GM13977 (cell line): Measurements from ENCODE around the gene USF2.

Source experiments
- DNase-seq: peaks from one replicate; pipeline ENCODE4 v3.0.0; 2012; ENCODE audit warnings: low spot score
- in situ Hi-C: fragments of 300-500 bp; cut with MboI; formaldehyde crosslinking; loops from one replicate; pipeline ENCODE4 v1.12.0; 2022; ENCODE audit warnings: low sequenced_read_pairs, low pct_unique_long_range_greater_than_20kb, mixed read lengths, inconsistent platforms; ENCODE audit not compliant: unreplicated experiment
- TF ChIP-seq, protein P1 (sequence below): IDR thresholded peaks from 2 replicates; pipeline ENCODE4 v1.5.1; 2012; ENCODE audit warnings: mild to moderate bottlenecking, control low read depth; ENCODE audit not compliant: insufficient read depth; ENCODE audit errors: extremely low read depth, missing control alignments

The USF2 gene

DNA sequence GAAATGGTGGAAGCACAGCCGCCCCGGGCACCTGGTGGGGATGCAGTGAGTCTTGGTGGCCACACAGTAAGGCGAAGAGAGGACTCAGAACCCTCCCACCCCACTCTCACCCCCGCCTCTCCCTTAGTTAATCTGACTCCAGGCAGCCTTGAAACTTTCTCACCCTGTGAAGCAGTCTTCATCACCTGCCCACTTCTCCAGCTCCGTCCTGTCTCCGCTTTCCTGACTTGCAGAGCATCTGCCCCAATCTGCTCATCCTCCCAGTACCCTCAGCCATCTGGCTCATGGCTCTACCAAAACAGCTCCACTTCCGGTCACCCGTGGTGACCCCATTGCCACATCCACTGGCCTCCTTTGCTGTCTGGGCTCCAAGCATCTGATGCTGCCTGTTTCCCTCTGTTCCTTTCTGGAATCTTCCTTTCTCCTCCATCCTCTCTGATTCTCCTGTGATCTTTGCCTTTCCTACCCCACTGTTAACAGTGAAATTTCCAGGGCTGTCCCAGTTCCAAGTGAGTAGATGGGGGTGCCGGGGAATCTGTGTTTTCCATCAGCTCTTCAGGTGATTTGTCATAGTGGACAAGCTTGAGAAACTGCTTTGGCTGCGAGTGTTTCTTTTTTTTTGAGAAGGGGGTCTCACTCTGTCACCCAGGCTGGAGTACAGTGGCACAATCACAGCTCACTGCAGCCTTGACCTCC, 4.3 kb downstream of the USF2 start:
- DNase-seq: no peak
- TF ChIP-seq, protein P1, sequence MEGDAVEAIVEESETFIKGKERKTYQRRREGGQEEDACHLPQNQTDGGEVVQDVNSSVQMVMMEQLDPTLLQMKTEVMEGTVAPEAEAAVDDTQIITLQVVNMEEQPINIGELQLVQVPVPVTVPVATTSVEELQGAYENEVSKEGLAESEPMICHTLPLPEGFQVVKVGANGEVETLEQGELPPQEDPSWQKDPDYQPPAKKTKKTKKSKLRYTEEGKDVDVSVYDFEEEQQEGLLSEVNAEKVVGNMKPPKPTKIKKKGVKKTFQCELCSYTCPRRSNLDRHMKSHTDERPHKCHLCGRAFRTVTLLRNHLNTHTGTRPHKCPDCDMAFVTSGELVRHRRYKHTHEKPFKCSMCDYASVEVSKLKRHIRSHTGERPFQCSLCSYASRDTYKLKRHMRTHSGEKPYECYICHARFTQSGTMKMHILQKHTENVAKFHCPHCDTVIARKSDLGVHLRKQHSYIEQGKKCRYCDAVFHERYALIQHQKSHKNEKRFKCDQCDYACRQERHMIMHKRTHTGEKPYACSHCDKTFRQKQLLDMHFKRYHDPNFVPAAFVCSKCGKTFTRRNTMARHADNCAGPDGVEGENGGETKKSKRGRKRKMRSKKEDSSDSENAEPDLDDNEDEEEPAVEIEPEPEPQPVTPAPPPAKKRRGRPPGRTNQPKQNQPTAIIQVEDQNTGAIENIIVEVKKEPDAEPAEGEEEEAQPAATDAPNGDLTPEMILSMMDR: no peak
- in situ Hi-C loops: no loop called here

GRCh38 chr19:35273686-35274259, 5.0 kb downstream of the USF2 start:
- in situ Hi-C loops: no loop called here
- TF ChIP-seq, protein P1: no peak
- DNase-seq: no peak

DNA sequence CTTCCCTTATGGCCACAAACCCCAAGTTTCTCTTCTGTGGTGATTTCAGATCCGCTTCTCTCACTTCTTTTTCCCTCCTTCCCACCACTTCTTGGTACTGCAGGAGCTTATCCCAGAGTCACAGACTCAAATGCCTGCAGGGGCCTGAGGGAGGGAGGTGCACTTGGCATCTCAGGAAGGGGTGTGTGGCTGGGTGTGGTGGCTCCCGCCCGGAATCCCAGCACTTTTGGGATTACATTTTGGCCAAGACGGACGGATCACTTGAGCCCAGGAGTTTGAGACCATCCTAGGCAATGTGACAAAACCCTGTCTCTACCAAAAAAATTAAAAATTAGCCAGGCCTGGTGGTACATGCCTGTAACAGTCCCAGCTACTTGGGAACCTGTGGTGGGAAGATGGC, 5.6 kb downstream of the USF2 start:
- TF ChIP-seq, protein P1: no peak
- DNase-seq: no peak

GRCh38 chr19:35276706-35277281, 8.0 kb downstream of the USF2 start:
- DNase-seq: no peak
- TF ChIP-seq, protein P1: no peak
- in situ Hi-C loops: no loop called here

More for the DNA sequence above, 5.6 kb downstream of the USF2 start:
- in situ Hi-C loops: no loop called here

- in situ Hi-C loops: no loop called here
- TF ChIP-seq, protein P1: no peak
- no peak for DNase-seq
Measured at GRCh38 chr19:35278578-35279284, 10.0 kb downstream of the USF2 start.

GRCh38 chr19:35279374-35279773, 10.6 kb downstream of the USF2 start:
- in situ Hi-C loops: no loop called here
- DNase-seq: no peak
- TF ChIP-seq, protein P1: no peak
